Nephron (organoid): ENCODE data around the gene FKBP15.
"Not testable (repeated sequence)": the region's sequence is repeated elsewhere in the genome, so short reads cannot be mapped to it uniquely, and the experiment has no call there.

Experiments used
- H3K27ac Mint-ChIP-seq, 3 experiments: 2 replicates each; pipeline ENCODE4 v1.8.0; 2020; ENCODE audit warnings: mixed read lengths in 3 of 3, mild to moderate bottlenecking in 2 of 3, moderate library complexity in 1 of 3
- H3K27me3 Mint-ChIP-seq: 2 replicates; pipeline ENCODE4 v1.8.0; 2021; ENCODE audit warnings: low read depth, mild to moderate bottlenecking, moderate library complexity, mixed read lengths
- H3K36me3 Mint-ChIP-seq: 2 replicates; pipeline ENCODE4 v1.8.0; 2020; ENCODE audit warnings: low read depth, mixed read lengths
- H3K4me1 Mint-ChIP-seq: 2 replicates; pipeline ENCODE4 v1.8.0; 2020; ENCODE audit warnings: mixed read lengths
- H3K4me3 Mint-ChIP-seq, 3 experiments: 2 replicates each; pipeline ENCODE4 v1.8.0; 2020; ENCODE audit warnings: mild to moderate bottlenecking in 3 of 3, mixed read lengths in 3 of 3, moderate library complexity in 2 of 3
- H3K9me3 Mint-ChIP-seq: 2 replicates; pipeline ENCODE4 v1.8.0; 2020; ENCODE audit warnings: mixed read lengths
- CTCF ChIP-seq, 3 experiments: fragments of 200-600 bp; sonication (generic); IDR thresholded peaks; one replicate each; pipeline ENCODE4 v1.5.0; 2021; ENCODE audit warnings: antibody characterized with exemption in 3 of 3; ENCODE audit not compliant: unreplicated experiment in 3 of 3

FKBP15 gene

GRCh38 chr9:113148781-113149510 is 72.1 kb downstream of the FKBP15 start:
- no peaks in the 10 kb centered on the region for H3K4me1 Mint-ChIP-seq
- H3K4me3 Mint-ChIP-seq, result peak overlapping the region in 2 of 3 experiments; percentile 12 to 34
- no peaks in the 10 kb centered on the region for H3K36me3 Mint-ChIP-seq
- H3K9me3 Mint-ChIP-seq, result peaks cover 3% of the 10 kb centered on the region
- H3K27me3 Mint-ChIP-seq, result peaks cover 30% of the 10 kb centered on the region
- TF ChIP-seq CTCF (IDR thresholded peaks at IDR 0.05; ENCODE audit: unreplicated experiment in 3 of 3), result no peak
- H3K27ac Mint-ChIP-seq, result no peak overlapping the region

GRCh38 chr9:113148372-113148705 is 72.7 kb downstream of the FKBP15 start:
- Mint-ChIP-seq H3K9me3 (peaks cover 3% of the 10 kb centered on the region), H3K36me3 (no peaks in the 10 kb centered on the region), H3K27ac (no peak overlapping the region), H3K4me1 (no peaks in the 10 kb centered on the region), H3K4me3 (peak overlapping the region in 2 of 3 experiments; percentile 26 to 28), H3K27me3 (peaks cover 29% of the 10 kb centered on the region)
- TF ChIP-seq CTCF (IDR thresholded peaks at IDR 0.05; ENCODE audit: unreplicated experiment in 3 of 3), result no peak

GRCh38 chr9:113143432-113144227 is 77.4 kb downstream of the FKBP15 start:
- no peak overlapping the region for H3K4me3 Mint-ChIP-seq
- no peak overlapping the region for H3K27ac Mint-ChIP-seq
- peaks cover 18% of the 10 kb centered on the region for H3K9me3 Mint-ChIP-seq
- no peaks in the 10 kb centered on the region for H3K36me3 Mint-ChIP-seq
- no peak for TF ChIP-seq CTCF (IDR thresholded peaks at IDR 0.05; ENCODE audit: unreplicated experiment in 3 of 3)
- peaks cover 23% of the 10 kb centered on the region for H3K27me3 Mint-ChIP-seq
- no peaks in the 10 kb centered on the region for H3K4me1 Mint-ChIP-seq

- Mint-ChIP-seq H3K27me3 (peaks cover 16% of the 10 kb centered on the region), H3K9me3 (peaks cover 18% of the 10 kb centered on the region)
- H3K27ac Mint-ChIP-seq, H3K36me3 Mint-ChIP-seq, H3K4me1 Mint-ChIP-seq, H3K4me3 Mint-ChIP-seq: not testable (repeated sequence)
These were observed 80.2 kb downstream of the FKBP15 start for GRCh38 chr9:113140896-113141295.

- H3K4me3 Mint-ChIP-seq, result no peak overlapping the region
- peaks cover 18% of the 10 kb centered on the region for H3K9me3 Mint-ChIP-seq
- no peaks in the 10 kb centered on the region for H3K36me3 Mint-ChIP-seq
- H3K27me3 Mint-ChIP-seq, result peaks cover 22% of the 10 kb centered on the region
- no peaks in the 10 kb centered on the region for H3K4me1 Mint-ChIP-seq
- TF ChIP-seq CTCF (IDR thresholded peaks at IDR 0.05; ENCODE audit: unreplicated experiment in 3 of 3), result no peak
- no peak overlapping the region for H3K27ac Mint-ChIP-seq
These were observed 81.1 kb downstream of the FKBP15 start for GRCh38 chr9:113139953-113140352.

GRCh38 chr9:113139225-113139829 is 81.8 kb downstream of the FKBP15 start:
- Mint-ChIP-seq H3K9me3 (peaks cover 14% of the 10 kb centered on the region), H3K27ac (no peak overlapping the region), H3K27me3 (peaks cover 19% of the 10 kb centered on the region), H3K4me3 (no peak overlapping the region), H3K4me1 (no peaks in the 10 kb centered on the region), H3K36me3 (no peaks in the 10 kb centered on the region)
- no peak for TF ChIP-seq CTCF (IDR thresholded peaks at IDR 0.05; ENCODE audit: unreplicated experiment in 3 of 3)
